ENCODE data around the gene NRG3. TPM values are rescaled to one million over a fixed set of nuclear protein-coding genes. Genes with fewer than 3 reads are reported as not detected.

The NRG3 gene
- total and polyA plus RNA-seq, 7 donors: 0.03 to 0.10 TPM; not detected in 5

DNA sequence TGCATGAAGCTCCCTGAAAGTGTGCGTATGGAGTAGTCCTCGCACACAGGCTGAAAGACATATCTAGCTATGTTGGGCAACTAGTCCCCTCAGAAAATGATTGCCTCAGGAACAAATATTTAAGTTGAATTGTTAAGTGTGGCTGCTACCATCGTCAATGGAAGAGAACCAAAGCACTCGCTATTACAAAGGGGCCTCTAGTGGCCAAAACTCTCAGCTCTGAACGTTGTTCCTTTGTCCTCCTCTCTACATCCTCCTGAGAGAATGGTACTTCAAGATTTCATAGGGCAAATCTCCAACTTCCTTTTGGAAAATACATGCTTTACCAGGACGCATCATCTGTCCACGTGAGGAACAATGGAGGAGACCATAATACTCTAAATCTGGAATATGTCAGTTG lies 209.9 kb downstream of the NRG3 start:
- WGBS, 3 donors: 70 to 74% (median 72%) methylated on average over 7 of the region's 7 CpGs
- Histone ChIP-seq H3K4me1 (no peaks in the 10 kb centered on the region), H3K36me3 (ENCODE audit: insufficient read depth in 1 of 2, low read depth in 1 of 2) (no peaks in the 10 kb centered on the region), H3K4me3 (no peak overlapping the region), H3K27ac (no peak overlapping the region), H3K27me3 (ENCODE audit: insufficient read depth in 3 of 3, low read length in 2 of 3) (no peaks in the 10 kb centered on the region), H3K9me3 (no peaks in the 10 kb centered on the region)
- TF ChIP-seq, protein P1, sequence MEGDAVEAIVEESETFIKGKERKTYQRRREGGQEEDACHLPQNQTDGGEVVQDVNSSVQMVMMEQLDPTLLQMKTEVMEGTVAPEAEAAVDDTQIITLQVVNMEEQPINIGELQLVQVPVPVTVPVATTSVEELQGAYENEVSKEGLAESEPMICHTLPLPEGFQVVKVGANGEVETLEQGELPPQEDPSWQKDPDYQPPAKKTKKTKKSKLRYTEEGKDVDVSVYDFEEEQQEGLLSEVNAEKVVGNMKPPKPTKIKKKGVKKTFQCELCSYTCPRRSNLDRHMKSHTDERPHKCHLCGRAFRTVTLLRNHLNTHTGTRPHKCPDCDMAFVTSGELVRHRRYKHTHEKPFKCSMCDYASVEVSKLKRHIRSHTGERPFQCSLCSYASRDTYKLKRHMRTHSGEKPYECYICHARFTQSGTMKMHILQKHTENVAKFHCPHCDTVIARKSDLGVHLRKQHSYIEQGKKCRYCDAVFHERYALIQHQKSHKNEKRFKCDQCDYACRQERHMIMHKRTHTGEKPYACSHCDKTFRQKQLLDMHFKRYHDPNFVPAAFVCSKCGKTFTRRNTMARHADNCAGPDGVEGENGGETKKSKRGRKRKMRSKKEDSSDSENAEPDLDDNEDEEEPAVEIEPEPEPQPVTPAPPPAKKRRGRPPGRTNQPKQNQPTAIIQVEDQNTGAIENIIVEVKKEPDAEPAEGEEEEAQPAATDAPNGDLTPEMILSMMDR (IDR thresholded peaks at IDR 0.05): no peak
- DNase-seq (no peak), ATAC-seq (no peak)
- intact Hi-C loops (cut with DNase I): no loop called here

DNA sequence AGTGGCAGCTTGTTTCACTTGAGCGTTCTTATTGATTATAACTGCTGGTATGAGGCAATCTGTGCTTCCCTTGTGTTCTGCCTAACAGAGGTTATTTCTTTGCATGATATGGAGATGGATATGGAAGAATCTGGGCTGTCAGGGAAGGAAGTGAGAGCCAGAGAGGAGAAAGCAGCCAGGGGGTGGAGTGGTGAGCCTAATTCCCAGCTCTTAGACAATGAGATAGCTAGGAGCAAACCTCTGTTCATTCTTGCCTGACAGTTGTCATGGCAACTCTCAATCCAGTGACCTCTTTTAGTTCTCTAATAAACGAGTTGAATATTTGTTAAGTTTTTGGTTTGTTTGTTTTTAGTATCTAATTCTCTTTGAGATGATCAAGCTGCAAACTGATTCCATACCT lies 214.3 kb downstream of the NRG3 start:
- H3K27me3 ChIP-seq (ENCODE audit: insufficient read depth in 3 of 3, low read length in 2 of 3): no peaks in the 10 kb centered on the region
- no peak for ATAC-seq
- H3K27ac ChIP-seq: no peak overlapping the region
- no peak for DNase-seq
- H3K9me3 ChIP-seq: no peaks in the 10 kb centered on the region
- H3K4me3 ChIP-seq: no peak overlapping the region
- TF ChIP-seq, protein P1 (IDR thresholded peaks at IDR 0.05): no peak
- H3K36me3 ChIP-seq (ENCODE audit: insufficient read depth in 1 of 2, low read depth in 1 of 2): no peaks in the 10 kb centered on the region
- H3K4me1 ChIP-seq: no peaks in the 10 kb centered on the region
- intact Hi-C loops (cut with DNase I): no loop called here
- 35 to 48% (median 35%) methylated on average over 2 of the region's 2 CpGs for whole genome bisulfite sequencing, 3 donors

DNA sequence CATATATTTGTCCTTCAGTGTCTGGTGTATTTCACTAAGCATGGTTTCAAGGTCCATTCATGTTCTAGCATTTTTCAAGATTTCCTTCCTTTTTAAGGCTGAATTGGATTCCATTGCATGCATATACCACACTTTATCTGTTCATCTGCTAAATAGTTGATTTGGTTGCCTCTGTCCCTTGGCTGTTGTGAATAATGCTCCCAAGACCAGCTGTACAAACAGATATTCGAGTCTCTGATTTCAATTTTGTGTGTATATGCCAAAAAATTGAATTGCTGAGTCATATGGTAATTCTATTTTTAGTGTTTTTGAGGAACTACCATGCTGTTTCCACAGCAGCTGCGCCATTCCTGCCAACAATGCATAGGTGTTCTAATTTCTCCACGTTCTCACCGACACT lies 216.4 kb downstream of the NRG3 start:
- intact Hi-C loops (cut with DNase I): no loop called here
- Histone ChIP-seq H3K27me3 (ENCODE audit: insufficient read depth in 3 of 3, low read length in 2 of 3) (no peaks in the 10 kb centered on the region), H3K36me3 (ENCODE audit: insufficient read depth in 1 of 2, low read depth in 1 of 2) (no peaks in the 10 kb centered on the region), H3K4me1 (no peaks in the 10 kb centered on the region), H3K4me3 (no peak overlapping the region), H3K9me3 (no peaks in the 10 kb centered on the region), H3K27ac (no peak overlapping the region)
- TF ChIP-seq, protein P1 (IDR thresholded peaks at IDR 0.05): no peak
- DNase-seq (no peak), ATAC-seq (no peak)
- WGBS, 3 donors: 60 to 65% (median 65%) methylated on average over 4 of the region's 4 CpGs

DNA sequence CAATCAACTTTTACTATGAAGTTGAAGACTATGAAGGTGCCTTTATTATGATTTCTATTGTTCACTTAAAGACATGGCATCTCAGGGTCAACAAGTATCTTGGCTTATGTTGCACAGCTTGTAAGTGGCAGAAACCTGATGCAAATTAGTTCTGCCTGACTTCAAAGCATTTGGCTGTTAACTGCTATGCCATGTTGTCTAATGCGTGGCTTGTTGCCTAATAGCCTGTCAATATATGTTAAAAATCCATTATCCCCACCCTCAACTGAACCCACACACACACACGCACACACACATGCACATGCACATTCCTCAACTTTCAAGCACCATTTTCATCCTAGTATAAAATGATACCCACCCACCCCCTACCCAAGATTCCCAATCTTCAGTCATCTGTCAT lies 217.1 kb downstream of the NRG3 start:
- Histone ChIP-seq H3K27ac (no peak overlapping the region), H3K36me3 (ENCODE audit: insufficient read depth in 1 of 2, low read depth in 1 of 2) (no peaks in the 10 kb centered on the region), H3K4me1 (no peaks in the 10 kb centered on the region), H3K27me3 (ENCODE audit: insufficient read depth in 3 of 3, low read length in 2 of 3) (no peaks in the 10 kb centered on the region), H3K9me3 (no peaks in the 10 kb centered on the region), H3K4me3 (no peak overlapping the region)
- intact Hi-C loops (cut with DNase I): no loop called here
- TF ChIP-seq, protein P1 (IDR thresholded peaks at IDR 0.05): no peak
- ATAC-seq (no peak), DNase-seq (no peak)
- 26 to 28% (median 27%) methylated on average over 2 of the region's 2 CpGs for WGBS, 3 donors

DNA sequence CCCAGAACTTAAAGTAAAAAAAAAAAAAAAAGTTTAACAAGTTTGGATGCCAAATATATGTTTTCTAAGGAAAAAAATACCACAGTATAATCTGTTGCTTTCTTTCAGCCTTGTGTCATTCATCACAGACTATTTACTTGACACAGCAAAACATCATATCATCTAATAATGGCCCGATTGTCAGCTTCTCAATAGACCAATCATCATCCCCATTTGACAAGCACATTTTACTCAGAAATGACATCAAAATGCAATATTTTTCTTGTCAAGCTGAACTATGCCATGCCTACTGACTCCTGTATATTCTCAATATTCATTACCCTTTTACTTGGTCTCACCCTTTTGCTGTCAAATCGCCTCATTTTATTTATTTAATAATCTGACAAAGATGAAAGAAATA lies 249.7 kb downstream of the NRG3 start:
- no peaks in the 10 kb centered on the region for H3K27me3 ChIP-seq (ENCODE audit: insufficient read depth in 3 of 3, low read length in 2 of 3)
- no peaks in the 10 kb centered on the region for H3K4me1 ChIP-seq
- H3K4me3 ChIP-seq: no peak overlapping the region
- H3K36me3 ChIP-seq (ENCODE audit: insufficient read depth in 1 of 2, low read depth in 1 of 2): no peaks in the 10 kb centered on the region
- DNase-seq (no peak), ATAC-seq (no peak)
- H3K27ac ChIP-seq: no peak overlapping the region
- 82 to 85% (median 84%) methylated on average over 2 of the region's 2 CpGs for WGBS, 3 donors
- no peaks in the 10 kb centered on the region for H3K9me3 ChIP-seq
- intact Hi-C loops (cut with DNase I): no loop called here
- TF ChIP-seq, protein P1 (IDR thresholded peaks at IDR 0.05): no peak
